GM19372 (cell line): ENCODE data around the gene RPTOR.

Experiments used
- ATAC-seq: cut with Tn5 transposase; IDR thresholded peaks from one replicate; pipeline ENCODE4 v1.9.1; 2021; ENCODE audit warnings: mild to moderate bottlenecking, low read depth, moderate library complexity; ENCODE audit not compliant: unreplicated experiment

The RPTOR gene

GRCh38 chr17:80822021-80822699 lies 277.5 kb downstream of the RPTOR start:
- ATAC-seq, result no peak

GRCh38 chr17:80822700-80823410 lies 278.2 kb downstream of the RPTOR start:
- ATAC-seq, result no peak

- ATAC-seq, result no peak
Measured at GRCh38 chr17:80824549-80825470, 280.2 kb downstream of the RPTOR start.

GRCh38 chr17:80825471-80826345 lies 281.1 kb downstream of the RPTOR start:
- no peak for ATAC-seq

- ATAC-seq, result no peak
Measured at GRCh38 chr17:80826346-80826954, 281.8 kb downstream of the RPTOR start.

GRCh38 chr17:80826955-80827645 lies 282.5 kb downstream of the RPTOR start:
- ATAC-seq, result no peak

- no peak for ATAC-seq
Measured at GRCh38 chr17:80827646-80828643, 283.3 kb downstream of the RPTOR start.

- no peak for ATAC-seq
Measured at GRCh38 chr17:80829166-80829813, 284.7 kb downstream of the RPTOR start.

GRCh38 chr17:80830020-80830780 lies 285.6 kb downstream of the RPTOR start:
- no peak for ATAC-seq

- ATAC-seq, result no peak
Measured at GRCh38 chr17:80831491-80831890, 286.9 kb downstream of the RPTOR start.

GRCh38 chr17:80832266-80832676 lies 287.6 kb downstream of the RPTOR start:
- no peak for ATAC-seq

GRCh38 chr17:80832888-80833583 lies 288.4 kb downstream of the RPTOR start:
- peak; percentile 81 for ATAC-seq

GRCh38 chr17:80833952-80834892 lies 289.6 kb downstream of the RPTOR start:
- ATAC-seq, result no peak

GRCh38 chr17:80834893-80835275 lies 290.2 kb downstream of the RPTOR start:
- no peak for ATAC-seq
